Measurements from ENCODE around the gene CRNKL1.

GRCh38 chr20:20094410-20094809 lies 42.1 kb upstream of the CRNKL1 start:
- no peak for TF ChIP-seq POLR2A (IDR thresholded peaks at IDR 0.05)
- TF ChIP-seq, protein P1, sequence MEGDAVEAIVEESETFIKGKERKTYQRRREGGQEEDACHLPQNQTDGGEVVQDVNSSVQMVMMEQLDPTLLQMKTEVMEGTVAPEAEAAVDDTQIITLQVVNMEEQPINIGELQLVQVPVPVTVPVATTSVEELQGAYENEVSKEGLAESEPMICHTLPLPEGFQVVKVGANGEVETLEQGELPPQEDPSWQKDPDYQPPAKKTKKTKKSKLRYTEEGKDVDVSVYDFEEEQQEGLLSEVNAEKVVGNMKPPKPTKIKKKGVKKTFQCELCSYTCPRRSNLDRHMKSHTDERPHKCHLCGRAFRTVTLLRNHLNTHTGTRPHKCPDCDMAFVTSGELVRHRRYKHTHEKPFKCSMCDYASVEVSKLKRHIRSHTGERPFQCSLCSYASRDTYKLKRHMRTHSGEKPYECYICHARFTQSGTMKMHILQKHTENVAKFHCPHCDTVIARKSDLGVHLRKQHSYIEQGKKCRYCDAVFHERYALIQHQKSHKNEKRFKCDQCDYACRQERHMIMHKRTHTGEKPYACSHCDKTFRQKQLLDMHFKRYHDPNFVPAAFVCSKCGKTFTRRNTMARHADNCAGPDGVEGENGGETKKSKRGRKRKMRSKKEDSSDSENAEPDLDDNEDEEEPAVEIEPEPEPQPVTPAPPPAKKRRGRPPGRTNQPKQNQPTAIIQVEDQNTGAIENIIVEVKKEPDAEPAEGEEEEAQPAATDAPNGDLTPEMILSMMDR (IDR thresholded peaks at IDR 0.05), result no peak
